Cardiac fibroblast (primary cell): ENCODE data around the gene TUBA8.
"Not testable (repeated sequence)": the region's sequence is repeated elsewhere in the genome, so short reads cannot be mapped to it uniquely, and the experiment has no call there.

Source experiments
- DNase-seq, 2 donors: peaks; one replicate each; pipeline versions ENCODE4 v3.0.0 to v3.0.0-alpha.2; 2010; ENCODE audit warnings: low read depth in 2 of 2
- H3K4me3 ChIP-seq, 2 donors: replicated peaks in 1 of 2; 1 replicate in 1 of 2; 2 replicates in 1 of 2; pipeline ENCODE4 v1.5.1; 2011; ENCODE audit warnings: low read depth in 2 of 2, low read length in 2 of 2, mild to moderate bottlenecking in 2 of 2, moderate library complexity in 1 of 2
- TF ChIP-seq, protein P1 (sequence below): IDR thresholded peaks from one replicate; pipeline ENCODE4 v1.5.1; 2011; ENCODE audit warnings: low read depth, mild to moderate bottlenecking, low read length, inconsistent platforms

TUBA8 gene

GRCh38 chr22:18110194-18110953 is at the start of gene TUBA8:
Gene TUBA8 (plus strand): TSS chr22:18110809. CDS start chr22:18110866, 57 bp downstream.
- TF ChIP-seq, protein P1, sequence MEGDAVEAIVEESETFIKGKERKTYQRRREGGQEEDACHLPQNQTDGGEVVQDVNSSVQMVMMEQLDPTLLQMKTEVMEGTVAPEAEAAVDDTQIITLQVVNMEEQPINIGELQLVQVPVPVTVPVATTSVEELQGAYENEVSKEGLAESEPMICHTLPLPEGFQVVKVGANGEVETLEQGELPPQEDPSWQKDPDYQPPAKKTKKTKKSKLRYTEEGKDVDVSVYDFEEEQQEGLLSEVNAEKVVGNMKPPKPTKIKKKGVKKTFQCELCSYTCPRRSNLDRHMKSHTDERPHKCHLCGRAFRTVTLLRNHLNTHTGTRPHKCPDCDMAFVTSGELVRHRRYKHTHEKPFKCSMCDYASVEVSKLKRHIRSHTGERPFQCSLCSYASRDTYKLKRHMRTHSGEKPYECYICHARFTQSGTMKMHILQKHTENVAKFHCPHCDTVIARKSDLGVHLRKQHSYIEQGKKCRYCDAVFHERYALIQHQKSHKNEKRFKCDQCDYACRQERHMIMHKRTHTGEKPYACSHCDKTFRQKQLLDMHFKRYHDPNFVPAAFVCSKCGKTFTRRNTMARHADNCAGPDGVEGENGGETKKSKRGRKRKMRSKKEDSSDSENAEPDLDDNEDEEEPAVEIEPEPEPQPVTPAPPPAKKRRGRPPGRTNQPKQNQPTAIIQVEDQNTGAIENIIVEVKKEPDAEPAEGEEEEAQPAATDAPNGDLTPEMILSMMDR: no peak
- DNase-seq: peak; percentile 31 to 35
- peak within 1 kb of the TSS; percentile 34 to 36 for H3K4me3 ChIP-seq

GRCh38 chr22:18062421-18062820 is 48.2 kb upstream of the TUBA8 start:
- H3K4me3 ChIP-seq: no peak overlapping the region
- DNase-seq: no peak
- TF ChIP-seq, protein P1: no peak

- DNase-seq: no peak
- H3K4me3 ChIP-seq: no peak overlapping the region
- TF ChIP-seq, protein P1: no peak
These were observed 47.3 kb upstream of the TUBA8 start for GRCh38 chr22:18063306-18063705.

- not testable (repeated sequence) for H3K4me3 ChIP-seq, DNase-seq
These were observed 46.9 kb upstream of the TUBA8 start for GRCh38 chr22:18063715-18064114.

- TF ChIP-seq, protein P1: no peak
- H3K4me3 ChIP-seq: no peak overlapping the region
- DNase-seq: no peak
These were observed 46.0 kb upstream of the TUBA8 start for GRCh38 chr22:18064636-18065035.

GRCh38 chr22:18065256-18065655 is 45.4 kb upstream of the TUBA8 start:
- H3K4me3 ChIP-seq: no peak overlapping the region
- DNase-seq: no peak
- TF ChIP-seq, protein P1: no peak

GRCh38 chr22:18066181-18066859 is 44.3 kb upstream of the TUBA8 start:
- TF ChIP-seq, protein P1: no peak
- H3K4me3 ChIP-seq: no peak overlapping the region
- no peak for DNase-seq
